K562 (cell line): ENCODE results near the gene SPRING1. TPM values are rescaled to one million over a fixed set of nuclear protein-coding genes. Genes with fewer than 3 reads are reported as not detected.
A peak's percentile ranks its signal among the peaks of the same experiment; 100 is the strongest.

Source experiments
- BACH1 ChIP-seq: fragments of 200-800 bp; sonication (Bioruptor generic); IDR thresholded peaks from 2 replicates; pipeline ENCODE4 v1.6.1; 2016; ENCODE audit warnings: missing genetic modification characterization, missing compliant biosample characterization
- BCOR ChIP-seq: fragments of 450-650 bp; IDR thresholded peaks from 2 replicates; pipeline ENCODE4 v1.6.1; 2016
- CLOCK ChIP-seq: fragments of 250-450 bp; sonication (Bioruptor Pico); IDR thresholded peaks from 2 replicates; pipeline ENCODE4 v1.4.0; 2020; ENCODE audit warnings: mild to moderate bottlenecking, moderate library complexity, borderline replicate concordance
- IFI16 ChIP-seq: fragments of 250-450 bp; sonication (Bioruptor Pico); IDR thresholded peaks from 2 replicates; pipeline ENCODE4 v2.1.2; 2022; ENCODE audit warnings: mild to moderate bottlenecking, inconsistent platforms
- JUNB ChIP-seq: fragments of 450-650 bp; formaldehyde crosslinking; conservative IDR thresholded peaks from 2 replicates; pipeline ENCODE4 v1.4.0; 2020; ENCODE audit warnings: mild to moderate bottlenecking
- KAT2B ChIP-seq: IDR thresholded peaks from one replicate; pipeline ENCODE4 v1.6.1; 2012; ENCODE audit warnings: low read depth, mild to moderate bottlenecking, control low read depth, inconsistent platforms, low read length, moderate library complexity
- NCOA1 ChIP-seq: fragments of 450-650 bp; IDR thresholded peaks from 2 replicates; pipeline ENCODE4 v1.6.1; 2016; ENCODE audit warnings: low read depth
- NCOA6 ChIP-seq: fragments of 450-650 bp; IDR thresholded peaks from 2 replicates; pipeline ENCODE4 v1.6.1; 2017; ENCODE audit warnings: mild to moderate bottlenecking
- PML ChIP-seq: IDR thresholded peaks from 2 replicates; pipeline ENCODE4 v1.6.1; 2012; ENCODE audit warnings: low read length, inconsistent platforms
- POLR2B ChIP-seq: fragments of 450-650 bp; IDR thresholded peaks from 2 replicates; pipeline ENCODE4 v1.6.1; 2018; ENCODE audit warnings: low read depth; ENCODE audit not compliant: partially characterized antibody
- PURB ChIP-seq: sonication (generic); formaldehyde crosslinking; IDR thresholded peaks from 2 replicates; pipeline ENCODE4 v1.9.0; 2021; ENCODE audit warnings: low read depth, mild to moderate bottlenecking, missing genetic modification reagents
- SP2 ChIP-seq: IDR thresholded peaks from 2 replicates; pipeline ENCODE4 v1.6.1; 2011; ENCODE audit warnings: mild to moderate bottlenecking, low read depth, low read length, moderate library complexity; ENCODE audit not compliant: poor library complexity, severe bottlenecking; ENCODE audit errors: extremely low read depth
- TCF7L2 ChIP-seq: fragments of 150-350 bp; IDR thresholded peaks from 2 replicates; pipeline ENCODE4 v1.6.1; 2016; ENCODE audit warnings: low read depth, mild to moderate bottlenecking, low read length, moderate library complexity
- YY1 ChIP-seq, 3 experiments: IDR thresholded peaks; 2 replicates each; pipeline ENCODE4 v1.6.1; 2011; ENCODE audit warnings: low read length in 2 of 3, mild to moderate bottlenecking in 2 of 3, moderate library complexity in 2 of 3, borderline replicate concordance in 1 of 3, control low read depth in 1 of 3, low read depth in 1 of 3; ENCODE audit not compliant: insufficient read depth in 3 of 3, insufficient replicate concordance in 2 of 3, control insufficient read depth in 1 of 3, insufficient read length in 1 of 3; ENCODE audit errors: extremely low read depth in 1 of 3
- ZBTB34 ChIP-seq: fragments of 250-450 bp; sonication (Bioruptor Pico); IDR thresholded peaks from 2 replicates; pipeline ENCODE4 v1.8.0; 2021; ENCODE audit warnings: mild to moderate bottlenecking, moderate library complexity
- ZBTB5 ChIP-seq: fragments of 450-650 bp; IDR thresholded peaks from 2 replicates; pipeline ENCODE4 v1.6.1; 2017; ENCODE audit warnings: antibody characterized with exemption
- ZBTB7A ChIP-seq: IDR thresholded peaks from 2 replicates; pipeline ENCODE4 v1.6.1; 2011; ENCODE audit warnings: low read depth, mild to moderate bottlenecking, low read length, moderate library complexity, borderline replicate concordance; ENCODE audit not compliant: control insufficient read depth
- ZNF143 ChIP-seq: sonication (generic); formaldehyde crosslinking; IDR thresholded peaks from 2 replicates; pipeline ENCODE4 v1.9.0; 2022; ENCODE audit warnings: mild to moderate bottlenecking, missing genetic modification reagents
- ZNF311 ChIP-seq: fragments of 250-450 bp; sonication (Bioruptor Pico); IDR thresholded peaks from 2 replicates; pipeline ENCODE4 v1.4.0; 2020; ENCODE audit warnings: mild to moderate bottlenecking, moderate library complexity
- ZNF77 ChIP-seq: fragments of 250-450 bp; sonication (Bioruptor Pico); IDR thresholded peaks from 2 replicates; pipeline ENCODE4 v1.5.0; 2020
- polyA plus RNA-seq, 8 experiments: library from polyadenylated mRNA; depleted of rRNA in 4 of 8; stranded (reverse) in 5 of 8; unstranded in 3 of 8; fragments of >200 nt; fragmentation: Nextera tagmentation in 2 of 8; fragmentation: Illumina TruSeq in 1 of 8; extraction: Ambion mirVana in 2 of 8; extraction: Trizol in 1 of 8; gene quantifications; 2 replicates each; pipeline versions ENCODE4 v1.2.1 to v1.2.3, GENCODE V29; 2011 to 2014; ENCODE audit warnings: inconsistent platforms in 1 of 8, missing spikeins in 1 of 8
- total RNA-seq, 7 experiments: library from RNA; depleted of rRNA in 6 of 7; stranded (reverse); fragments of >200 nt in 6 of 7; fragmentation: Illumina TruSeq in 2 of 7; extraction: Trizol in 2 of 7; gene quantifications; 2 replicates each; pipeline versions ENCODE4 v1.2.1 to v1.2.3, GENCODE V29; 2011 to 2021; ENCODE audit warnings: low replicate concordance in 1 of 7

Gene SPRING1
- total and polyA plus RNA-seq, 9 of the 15 experiments (the other 6 are each of a cell fraction or from before 2014, with no cell fraction given): 1.1 to 20.0 (median 8.0) TPM

GRCh38 chr12:116759783-116760621 is 22.1 kb upstream of the SPRING1 start (continued):
- TF ChIP-seq NCOA1 (0 out of 2 replicates have a peak, but pooled peaks have one; percentile 12), ZBTB5 (no peak), SP2 (peak; percentile 70), TCF7L2 (no peak), IFI16 (no peak), POLR2B (peak; percentile 73), NCOA6 (no peak), CLOCK (CRISPR knock-in tag) (no peak), PML (0 out of 2 replicates have a peak, but pooled peaks have one; percentile 35), JUNB (CRISPR knock-in tag) (no peak), ZBTB34 (CRISPR knock-in tag) (no peak), ZNF311 (no peak), BACH1 (tag) (peak; percentile 79), PURB (CRISPR knock-in tag) (no peak), ZNF143 (CRISPR knock-in tag) (no peak), BCOR (no peak), ZNF77 (no peak), KAT2B (no peak), ZBTB7A (no peak), YY1 (IDR thresholded peaks at IDR 0.05; ENCODE audit: borderline replicate concordance in 1 of 3, control insufficient read depth in 1 of 3, extremely low read depth in 1 of 3, insufficient read depth in 3 of 3, insufficient read length in 1 of 3, insufficient replicate concordance in 2 of 3, low read depth in 1 of 3, low read length in 2 of 3) (no peak)
